Activated T-cell treated with anti-CD3 and anti-CD28 coated beads, Interleukin-2, amount 50 U/mL, for 1 hour (primary cell): ENCODE measurements around the gene OMA1.
A peak's percentile ranks its signal among the peaks of the same experiment; 100 is the strongest.
"Not testable (repeated sequence)": the region's sequence is repeated elsewhere in the genome, so short reads cannot be mapped to it uniquely, and the experiment has no call there.

ENCODE experiments used
- DNase-seq: peaks from one replicate; pipeline ENCODE4 v3.0.0-alpha.2; 2020

The OMA1 gene

DNA sequence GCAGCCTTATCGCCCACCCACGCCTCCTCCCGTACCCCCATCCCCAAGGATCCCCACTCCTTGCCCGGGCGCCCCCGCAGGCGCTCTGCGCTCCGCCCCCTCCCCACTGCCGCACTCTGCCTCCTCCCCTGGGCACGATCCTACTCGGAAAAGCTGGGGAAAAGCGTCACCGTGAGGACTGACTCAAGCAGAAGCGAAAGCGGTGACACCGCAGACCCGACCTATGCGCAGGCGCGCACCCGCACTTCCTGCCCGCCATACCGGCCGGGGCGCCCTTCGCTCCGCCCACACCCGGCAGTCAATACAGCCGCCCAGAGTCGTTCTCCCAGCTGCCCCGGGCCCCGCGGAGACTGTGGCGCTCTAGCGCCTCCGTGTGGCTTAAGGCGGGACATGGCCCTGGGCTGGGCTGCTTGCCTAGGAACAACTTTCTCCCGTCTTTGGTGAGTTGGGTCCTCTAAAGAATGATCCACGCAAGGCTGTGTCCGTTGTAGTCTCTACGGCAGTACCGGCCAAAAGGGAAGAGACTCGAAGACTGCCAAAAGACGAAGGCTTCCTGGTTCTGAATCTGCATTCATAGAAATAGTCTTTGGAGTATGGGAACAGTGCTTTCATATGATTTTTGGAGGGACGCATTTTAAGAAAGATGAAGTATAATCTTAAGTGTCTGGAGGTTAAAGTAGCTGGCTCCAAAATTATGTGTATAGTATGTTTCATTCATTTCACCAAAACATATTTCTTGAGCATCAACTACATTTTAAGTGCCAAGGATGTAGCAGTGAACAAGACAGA lies at the start of gene OMA1:
TSS of gene OMA1 (minus strand) at position 207 of the 789 bp plus-strand sequence. CDS start 7,432 bp downstream, outside the sequence.
- peak; percentile 99 for DNase-seq

DNA sequence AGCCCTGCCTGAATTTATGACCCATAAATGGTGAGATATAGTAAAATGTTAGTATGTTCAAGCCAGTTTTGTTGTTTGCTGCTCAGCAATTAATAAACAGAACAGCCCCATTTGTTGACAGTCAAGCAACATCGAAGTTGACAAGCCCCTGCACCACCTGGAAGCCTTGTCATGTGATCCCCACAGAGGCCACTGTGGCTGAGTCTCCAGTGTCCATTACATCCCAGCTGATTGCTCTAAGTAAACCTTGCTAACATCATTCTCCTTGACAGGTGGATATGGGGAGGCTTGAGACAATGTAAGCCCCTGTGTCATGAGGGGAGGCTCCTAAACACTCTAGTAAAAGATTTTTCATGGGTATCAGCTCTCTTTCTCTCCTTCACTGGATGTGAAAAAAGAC lies 48.0 kb upstream of the OMA1 start:
- no peak for DNase-seq

DNA sequence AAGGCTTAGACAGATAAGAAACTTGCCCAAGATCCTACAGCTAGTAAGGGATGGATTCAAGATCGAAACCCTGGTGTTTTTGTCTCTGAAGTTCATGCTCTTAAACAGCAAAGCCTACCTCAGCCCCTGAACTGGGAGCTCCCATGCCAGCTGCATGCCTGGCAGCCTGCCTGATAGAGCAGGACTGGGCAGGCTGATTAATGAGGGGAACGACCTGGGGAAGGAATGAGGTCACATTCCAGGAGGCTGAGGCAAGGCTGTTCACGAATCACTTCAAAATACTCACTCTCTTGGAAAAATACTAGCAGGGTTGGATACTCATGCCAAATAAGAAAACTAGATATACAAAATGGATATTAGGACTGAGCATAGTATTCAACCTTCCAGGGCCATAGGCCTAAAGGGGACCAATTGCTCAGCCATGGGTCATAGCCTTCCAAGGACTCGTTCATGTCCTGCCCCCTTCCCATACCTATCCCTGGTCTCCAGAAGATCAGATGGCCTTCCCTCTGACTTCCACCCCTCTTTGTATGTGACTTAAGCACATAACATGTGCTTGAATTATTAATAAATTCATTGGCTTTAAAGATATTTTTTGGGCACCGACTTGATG lies 46.1 kb upstream of the OMA1 start:
- DNase-seq: no peak

DNA sequence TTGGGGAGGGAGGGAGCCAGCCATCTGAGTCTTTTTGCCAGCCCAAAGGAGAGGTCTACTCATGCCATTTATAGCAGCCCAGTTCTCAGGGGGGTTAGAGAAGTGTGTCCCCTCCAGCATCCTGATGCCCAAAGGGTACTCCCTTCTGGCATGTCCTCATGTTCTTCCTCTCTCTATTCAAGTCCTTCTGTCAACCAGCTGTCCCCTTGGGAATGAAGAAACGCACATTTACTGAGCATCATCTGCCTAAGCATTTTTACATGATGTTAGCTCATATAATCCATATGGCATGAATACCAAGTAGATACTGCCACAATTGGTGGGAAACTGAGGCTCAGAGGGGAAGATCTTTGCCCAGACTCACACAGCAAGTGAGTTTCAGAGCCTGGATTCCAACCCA lies 45.3 kb upstream of the OMA1 start:
- no peak for DNase-seq

DNA sequence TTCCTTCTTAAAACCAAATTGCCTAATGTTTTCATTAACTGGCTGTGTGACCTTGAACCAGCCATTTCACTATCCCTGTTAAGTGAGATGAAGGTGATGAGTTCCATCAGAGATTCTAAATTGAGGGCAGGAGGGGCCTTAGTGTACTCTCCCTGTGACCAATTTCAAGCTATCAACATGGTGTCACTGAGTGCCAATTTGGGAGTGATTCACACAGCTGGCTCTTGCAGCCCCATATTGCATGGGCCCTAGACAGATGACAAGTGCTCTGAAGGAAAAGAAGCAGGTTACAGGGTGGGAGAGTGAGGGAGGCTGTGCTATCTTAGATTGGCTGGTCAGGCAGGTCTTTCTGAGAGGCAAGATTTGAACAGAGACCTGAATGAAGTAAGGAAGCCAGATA lies 43.5 kb upstream of the OMA1 start:
- DNase-seq: no peak

DNA sequence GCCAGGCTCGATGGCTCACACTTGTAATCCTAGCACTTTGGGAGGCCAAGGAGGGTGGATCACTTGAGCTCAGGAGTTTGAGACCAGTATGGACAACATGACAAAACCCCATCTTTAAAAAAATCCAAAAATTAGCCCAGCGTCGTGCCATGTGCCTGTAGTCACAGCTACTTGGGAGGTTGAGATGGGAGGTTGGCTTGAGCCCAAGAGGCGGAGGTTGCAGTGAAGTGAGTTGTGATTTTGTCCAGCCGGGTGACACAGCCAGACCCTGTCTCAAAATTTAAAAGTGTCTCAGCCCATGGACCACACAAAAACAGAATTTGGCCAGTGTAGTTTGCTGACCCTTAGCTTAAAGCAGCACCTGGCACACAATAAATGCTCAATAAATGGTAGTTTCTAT lies 41.9 kb upstream of the OMA1 start:
- DNase-seq: no peak

DNA sequence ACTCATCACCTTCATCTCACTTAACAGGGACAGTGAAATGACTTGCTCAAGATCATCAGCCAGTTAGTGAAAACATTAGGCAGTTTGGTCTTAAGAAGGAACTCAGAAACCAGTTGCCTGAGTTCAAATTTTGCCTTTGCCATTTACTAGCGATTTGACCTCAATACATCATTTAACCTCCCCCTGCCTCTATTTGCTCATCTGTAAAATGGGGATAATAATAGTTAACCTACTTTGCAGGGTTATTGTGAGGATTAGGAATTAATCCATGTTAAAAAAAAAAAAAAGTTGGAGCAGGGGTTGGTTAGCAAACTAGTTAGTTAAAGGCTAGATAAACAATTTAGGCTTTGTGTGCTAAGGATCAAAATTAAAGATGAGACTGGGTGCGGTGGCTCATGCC lies 41.1 kb upstream of the OMA1 start:
- DNase-seq: no peak

DNA sequence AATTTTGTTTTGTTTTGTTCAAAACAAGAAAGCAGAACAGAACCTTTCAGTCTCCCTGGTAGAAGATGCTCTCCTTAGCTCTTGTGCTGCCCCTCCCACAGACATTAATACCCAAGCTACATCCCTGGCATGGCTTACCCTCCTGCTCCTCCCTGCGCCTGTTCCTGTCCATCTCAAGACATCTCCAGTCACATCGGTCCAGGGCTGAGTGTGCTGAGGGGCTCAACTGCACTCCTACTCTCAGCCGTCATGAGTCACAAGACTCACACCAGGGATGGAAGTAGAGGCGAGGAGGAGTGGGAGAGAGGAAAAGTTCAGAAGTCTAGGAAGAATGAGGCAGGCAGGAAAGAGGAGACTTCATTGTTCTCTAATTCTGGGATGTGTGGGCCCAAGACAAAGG lies 39.7 kb upstream of the OMA1 start:
- no peak for DNase-seq

DNA sequence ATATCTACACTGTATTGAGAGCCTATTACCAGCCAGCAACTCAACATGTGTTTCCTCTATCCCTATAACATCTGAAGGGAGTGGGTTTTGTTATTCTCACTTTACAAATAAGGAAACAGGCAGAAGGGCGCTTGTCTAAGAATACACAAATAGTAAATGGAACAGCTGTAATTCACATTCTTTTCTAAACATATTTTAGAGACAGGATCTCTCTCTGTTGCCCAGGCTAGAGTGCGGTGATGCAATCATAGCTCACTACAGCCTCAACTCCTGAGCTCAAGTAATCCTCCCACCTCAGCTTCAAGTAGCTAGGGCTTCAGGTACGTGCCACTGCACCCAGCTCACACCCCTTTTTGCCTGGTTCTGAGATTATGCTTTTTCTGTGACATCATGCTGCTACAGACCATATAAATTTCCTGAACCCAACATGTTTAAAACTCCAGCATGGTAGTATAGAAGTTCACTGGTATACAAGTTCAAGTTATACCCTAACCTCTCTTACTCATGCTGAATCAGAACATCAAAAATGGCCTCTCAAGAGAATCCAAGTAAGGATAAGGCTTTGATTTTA lies 39.1 kb upstream of the OMA1 start:
- DNase-seq: no peak

DNA sequence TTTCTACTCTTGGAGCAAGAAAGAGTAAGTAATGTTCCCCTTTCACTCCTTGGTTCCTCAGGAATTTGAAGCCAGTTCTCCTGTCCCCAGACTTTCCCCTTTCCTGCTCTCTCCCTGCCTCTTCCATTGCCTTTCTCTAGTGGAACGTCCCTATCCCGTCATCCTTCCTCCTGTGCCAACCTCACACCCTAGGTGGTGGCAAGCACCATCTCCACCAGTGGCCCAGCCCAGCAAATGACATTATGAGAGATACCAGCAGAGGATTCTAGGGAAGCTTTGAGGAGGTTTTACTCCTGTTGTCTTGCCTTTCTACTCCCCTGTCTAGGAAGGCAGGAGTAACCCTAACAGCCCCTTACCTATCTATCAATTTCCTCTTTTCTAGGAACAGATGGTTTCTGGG lies 38.6 kb upstream of the OMA1 start:
- no peak for DNase-seq

DNA sequence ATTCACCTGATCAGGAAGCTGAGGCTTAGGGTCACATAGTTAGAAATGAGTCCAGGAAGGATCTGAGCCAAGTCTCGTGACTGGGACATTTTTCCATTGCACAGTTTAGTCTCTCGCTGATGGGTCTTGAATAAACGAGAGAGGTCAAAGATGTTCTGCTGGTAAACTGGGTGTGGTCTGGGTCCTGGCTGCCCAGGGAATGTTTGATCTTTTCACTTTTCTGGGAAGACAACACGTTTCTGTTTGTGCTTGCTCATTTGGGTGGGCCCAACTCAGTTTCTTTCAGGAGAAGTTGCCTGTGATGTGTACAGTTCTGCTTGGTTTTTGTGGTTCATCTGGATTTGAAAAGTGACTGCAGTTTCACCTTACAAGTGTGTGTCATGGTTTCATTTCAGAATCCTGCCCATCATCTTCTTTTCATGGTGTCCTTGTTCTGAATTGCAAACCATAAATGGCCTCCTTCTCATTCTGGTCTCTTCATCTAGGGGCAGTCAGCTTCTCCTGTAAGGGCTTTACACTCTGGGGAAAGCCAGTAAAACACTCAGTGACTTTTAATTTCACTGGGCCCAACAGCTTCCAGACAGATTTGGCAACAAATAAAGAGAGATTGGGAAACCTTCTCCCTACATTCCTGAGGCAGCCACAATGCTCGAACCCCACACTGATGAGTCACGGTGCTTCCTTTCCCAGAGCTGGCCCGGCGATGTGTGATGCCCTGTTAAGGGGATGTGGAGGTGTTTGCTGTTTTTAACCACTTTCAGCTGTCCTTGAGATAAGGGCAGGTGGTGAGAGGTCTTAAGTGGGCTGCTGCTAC lies 37.8 kb upstream of the OMA1 start:
- no peak for DNase-seq

DNA sequence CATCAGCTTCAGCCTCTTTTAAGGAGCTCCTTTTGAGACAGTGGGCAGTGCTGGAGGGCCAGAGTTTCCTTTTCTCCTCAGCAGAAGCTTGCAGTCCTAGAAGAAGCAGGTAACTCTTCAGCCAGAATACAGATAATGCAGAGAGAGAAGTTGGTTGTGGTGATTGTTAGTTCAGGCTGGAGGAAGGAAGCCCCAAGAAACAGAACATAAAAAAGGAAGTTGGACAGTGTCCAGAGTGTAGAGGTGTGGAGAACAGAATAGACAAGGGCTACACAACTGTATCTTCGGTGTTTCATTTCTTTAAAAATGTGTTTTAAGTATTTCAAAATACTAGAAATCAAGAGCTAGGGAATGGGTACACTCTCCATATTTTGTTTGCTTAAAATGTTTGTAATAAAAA lies 37.0 kb upstream of the OMA1 start:
- no peak for DNase-seq

DNA sequence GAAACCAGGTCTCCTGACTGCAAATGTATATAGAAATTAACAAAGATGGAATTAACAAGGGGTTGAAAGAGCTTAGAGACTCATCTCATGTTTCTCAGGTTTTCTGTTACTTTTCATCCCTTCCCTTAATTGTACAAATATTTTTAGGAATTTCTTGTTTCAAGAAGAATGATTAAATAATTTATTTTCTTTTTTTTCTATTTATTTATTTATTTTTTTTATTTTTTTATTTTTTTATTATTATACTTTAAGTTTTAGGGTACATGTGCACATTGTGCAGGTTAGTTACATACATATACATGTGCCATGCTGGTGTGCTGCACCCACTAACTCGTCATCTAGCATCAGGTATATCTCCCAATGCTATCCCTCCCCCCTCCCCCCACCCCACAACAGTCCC lies 35.6 kb upstream of the OMA1 start:
- not testable (repeated sequence) for DNase-seq

DNA sequence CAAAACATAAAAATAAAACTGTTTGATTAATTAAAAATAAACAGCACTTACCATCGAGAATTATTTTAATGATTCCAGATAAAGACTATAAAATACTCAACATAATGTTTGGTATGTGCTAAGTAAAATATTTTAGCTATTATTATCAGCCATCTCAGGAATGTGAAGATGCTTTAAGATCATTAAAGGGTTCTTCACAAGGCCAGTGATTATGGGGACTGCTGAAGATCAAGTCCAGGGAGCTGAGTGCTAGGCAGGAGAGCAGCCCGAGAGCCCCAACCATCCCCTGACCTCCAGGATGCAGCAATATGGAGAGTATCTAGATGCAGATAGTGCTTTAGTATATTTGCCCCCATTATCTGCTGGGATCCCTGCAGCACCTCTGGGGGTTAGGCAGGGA lies 35.1 kb upstream of the OMA1 start:
- DNase-seq: no peak

DNA sequence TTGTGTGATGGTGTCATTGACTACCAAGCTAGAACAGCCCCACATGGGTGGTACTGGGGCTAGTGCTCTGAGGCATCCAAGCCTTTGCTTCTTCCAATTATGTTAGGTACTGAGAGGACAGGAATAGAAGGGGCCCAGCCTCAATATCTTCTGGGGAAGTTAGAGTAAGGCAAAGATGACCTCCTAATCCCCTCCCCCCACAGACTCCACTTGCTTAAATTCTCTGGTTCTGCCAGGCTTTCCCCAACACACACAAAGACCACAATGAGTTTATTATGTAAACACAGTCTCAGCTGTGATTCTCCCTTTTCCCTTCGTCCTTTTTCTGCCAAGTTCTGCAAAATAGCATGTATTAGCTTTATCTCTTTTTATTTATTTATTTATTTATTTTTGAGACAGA lies 33.7 kb upstream of the OMA1 start:
- DNase-seq: no peak

DNA sequence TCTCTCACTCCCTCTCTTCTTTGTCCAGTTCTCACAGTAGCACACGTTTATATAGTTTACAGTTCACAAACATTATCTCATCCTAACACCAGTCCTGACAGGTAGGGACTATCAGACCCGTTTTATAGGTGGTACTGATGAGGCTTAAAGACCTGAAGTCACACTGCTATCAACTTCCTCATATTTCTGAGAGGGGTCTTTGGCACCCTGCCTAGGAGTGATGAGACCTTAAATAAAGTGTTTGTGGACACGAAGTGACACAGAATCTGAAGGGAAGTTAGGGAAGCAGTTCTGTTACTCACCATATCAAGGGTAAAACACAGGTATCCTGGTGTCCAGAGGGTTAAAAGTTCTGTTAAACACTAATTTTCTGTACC lies 31.1 kb upstream of the OMA1 start:
- no peak for DNase-seq

DNA sequence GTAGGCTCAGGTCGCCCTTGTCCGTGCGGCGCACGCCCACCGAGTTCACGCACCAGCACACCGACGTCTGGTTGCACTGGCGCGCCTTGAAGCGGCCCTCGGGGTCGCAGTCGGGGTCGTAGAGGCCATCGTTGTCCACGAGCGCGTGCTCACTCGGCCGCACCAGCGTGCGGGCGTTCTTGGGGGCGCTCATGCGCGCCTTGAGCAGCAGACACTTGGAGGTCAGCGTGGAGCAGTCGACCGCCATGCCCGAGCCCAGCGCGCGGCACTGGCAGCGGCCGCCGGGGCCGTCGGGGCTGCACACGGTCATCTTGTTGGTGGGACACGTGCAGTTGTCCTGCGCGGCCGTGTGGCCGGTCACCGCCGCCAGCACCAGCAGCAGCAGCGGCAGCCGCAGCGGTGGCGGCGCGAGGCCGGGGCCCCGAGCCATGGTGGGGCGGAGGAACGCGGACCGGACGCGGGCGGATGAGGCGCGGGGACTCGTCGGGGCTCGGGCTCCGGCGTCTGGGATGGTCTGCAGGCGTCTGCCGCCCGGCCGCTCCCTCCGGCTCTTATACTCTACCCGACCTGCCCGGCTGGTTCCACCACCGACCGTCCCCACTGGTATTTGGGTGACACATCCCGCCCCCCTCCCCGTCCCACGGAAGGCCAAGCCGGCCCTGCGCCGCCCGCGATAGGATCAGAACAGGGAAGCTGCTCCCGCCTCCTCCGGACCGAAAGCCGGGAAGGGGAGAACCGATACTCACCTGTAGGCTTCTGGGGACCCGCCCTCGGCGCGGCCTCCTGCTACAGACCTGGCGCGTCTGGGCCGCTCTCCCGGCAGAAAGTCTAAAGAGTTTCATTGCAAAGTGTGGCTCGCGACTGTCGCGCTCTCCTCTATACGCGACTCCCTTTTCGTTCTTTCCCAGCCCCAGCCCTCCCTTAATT lies 30.5 kb upstream of the OMA1 start, which contains the start of gene TACSTD2:
TSS of gene TACSTD2 (minus strand) at position 526 of the 927 bp plus-strand sequence. CDS start at position 430, 96 bp downstream.
- peak; percentile 20 for DNase-seq

DNA sequence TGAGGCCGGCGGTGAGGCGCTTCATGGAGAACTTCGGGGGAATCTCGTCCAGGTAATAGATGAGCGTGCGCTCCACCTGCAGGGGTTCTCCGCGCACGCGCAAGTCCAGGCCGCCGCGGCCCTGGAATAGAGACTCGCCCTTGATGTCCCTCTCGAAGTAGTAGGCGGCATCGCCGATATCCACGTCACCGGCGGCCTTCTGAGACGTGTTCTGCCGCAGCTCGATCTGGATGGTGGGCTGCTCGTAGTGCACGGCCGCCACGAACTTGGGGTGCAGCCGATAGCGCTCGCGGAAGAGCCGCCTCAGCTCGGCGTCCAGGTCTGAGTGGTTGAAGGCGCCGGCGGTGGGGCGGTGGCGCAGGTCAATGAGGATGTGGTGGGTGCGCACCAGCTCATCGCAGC lies 29.8 kb upstream of the OMA1 start:
- peak; percentile 25 for DNase-seq

DNA sequence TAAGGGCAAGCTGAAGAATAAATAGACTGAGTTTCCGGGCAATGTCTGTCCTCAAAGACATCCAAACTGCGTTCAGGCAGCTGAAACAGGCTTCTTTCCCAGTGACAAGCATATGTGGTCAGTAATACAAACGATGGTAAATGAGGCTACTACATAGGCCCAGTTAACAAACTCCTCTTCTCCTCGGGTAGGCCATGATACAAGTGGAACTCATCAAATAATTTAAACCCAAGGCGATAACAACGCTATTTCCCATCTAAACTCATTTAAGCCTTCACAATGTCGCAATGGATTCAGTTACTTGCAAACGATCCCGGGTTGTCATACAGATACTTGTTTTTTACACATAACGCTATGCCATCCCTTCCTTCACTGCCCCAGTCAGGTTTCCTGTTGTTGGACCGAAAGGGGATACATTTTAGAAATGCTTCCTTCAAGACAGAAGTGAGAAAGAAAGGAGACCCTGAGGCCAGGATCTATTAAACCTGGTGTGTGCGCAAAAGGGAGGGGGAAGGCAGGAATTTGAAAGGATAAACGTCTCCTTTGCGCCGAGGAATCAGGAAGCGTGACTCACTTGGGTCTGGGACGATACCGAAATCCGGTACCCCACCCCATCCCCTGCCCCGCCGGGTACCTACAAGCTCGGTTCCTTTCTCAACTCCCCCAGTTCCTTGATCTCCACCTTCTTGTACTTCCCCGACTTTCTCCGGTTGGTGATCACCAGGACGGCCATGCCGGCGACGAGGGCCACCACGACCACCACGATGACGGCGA lies 29.2 kb upstream of the OMA1 start:
- DNase-seq: no peak

DNA sequence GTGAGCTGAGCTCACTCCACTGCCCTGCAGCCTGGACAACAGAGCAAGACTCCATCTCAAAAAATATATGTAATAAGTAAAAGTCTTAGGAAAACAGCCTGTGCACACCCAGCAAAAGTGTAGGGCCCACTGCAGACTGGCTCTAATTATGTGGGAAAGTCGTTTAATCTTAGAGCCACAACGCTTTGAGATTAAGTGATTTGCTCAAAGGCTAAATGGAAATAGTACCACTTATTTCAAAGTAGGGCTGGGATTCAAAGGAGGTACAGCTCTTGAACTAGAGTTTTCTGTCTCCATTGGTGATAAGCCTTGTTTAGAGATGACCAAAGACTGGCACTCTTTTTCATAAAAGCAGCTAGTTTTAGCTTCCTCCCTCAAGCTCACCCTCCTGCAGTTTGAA lies 28.3 kb upstream of the OMA1 start:
- no peak for DNase-seq
